ENCODE results near the gene MDH2.
"Not testable (repeated sequence)": the region's sequence is repeated elsewhere in the genome, so short reads cannot be mapped to it uniquely, and the experiment has no call there.

- TF ChIP-seq SPI1 (IDR thresholded peaks at IDR 0.05; ENCODE audit: low read depth, low read length); TAF1 (IDR thresholded peaks at IDR 0.05; ENCODE audit: low read depth, low read length); POLR2A (IDR thresholded peaks at IDR 0.05; ENCODE audit: low read depth, low read length); POLR2AphosphoS5 (IDR thresholded peaks at IDR 0.05; ENCODE audit: low read depth, low read length); PAX5 (IDR thresholded peaks at IDR 0.05; ENCODE audit: insufficient read depth, low read length, severe bottlenecking): not testable (repeated sequence)
Observed at GRCh38 chr7:76093531-76093930, 45.6 kb downstream of the MDH2 start.

All from GM12891 (cell line).